Measurements from ENCODE around the gene NUBPL.
"Not testable (repeated sequence)": the region's sequence is repeated elsewhere in the genome, so short reads cannot be mapped to it uniquely, and the experiment has no call there.

Gene NUBPL

GRCh38 chr14:31578792-31579501 is 17.7 kb downstream of the NUBPL start:
- no peak for DNase-seq

- DNase-seq, result no peak
Observed at GRCh38 chr14:31580234-31580633, 19.0 kb downstream of the NUBPL start.

GRCh38 chr14:31582286-31582691 is 21.1 kb downstream of the NUBPL start:
- no peak for DNase-seq

GRCh38 chr14:31582836-31583452 is 21.7 kb downstream of the NUBPL start:
- DNase-seq, result no peak

- no peak for DNase-seq
Observed at GRCh38 chr14:31590206-31590605, 29.0 kb downstream of the NUBPL start.

- DNase-seq, result no peak
Observed at GRCh38 chr14:31592122-31592521, 30.9 kb downstream of the NUBPL start.

- no peak for DNase-seq
Observed at GRCh38 chr14:31592631-31593030, 31.4 kb downstream of the NUBPL start.

- DNase-seq, result no peak
Observed at GRCh38 chr14:31596342-31597095, 35.3 kb downstream of the NUBPL start.

GRCh38 chr14:31605702-31606101 is 44.5 kb downstream of the NUBPL start:
- DNase-seq, result no peak

- no peak for DNase-seq
Observed at GRCh38 chr14:31611778-31612433, 50.7 kb downstream of the NUBPL start.

- no peak for DNase-seq
Observed at GRCh38 chr14:31613188-31613587, 52.0 kb downstream of the NUBPL start.

- not testable (repeated sequence) for DNase-seq
Observed at GRCh38 chr14:31618884-31619283, 57.7 kb downstream of the NUBPL start.

GRCh38 chr14:31619440-31619839 is 58.2 kb downstream of the NUBPL start:
- no peak for DNase-seq

GRCh38 chr14:31620898-31621297 is 59.7 kb downstream of the NUBPL start:
- not testable (repeated sequence) for DNase-seq

GRCh38 chr14:31622060-31622459 is 60.9 kb downstream of the NUBPL start:
- DNase-seq, result no peak

GRCh38 chr14:31652900-31653299 is 91.7 kb downstream of the NUBPL start:
- not testable (repeated sequence) for DNase-seq

- no peak for DNase-seq
Observed at GRCh38 chr14:31657917-31658316, 96.7 kb downstream of the NUBPL start.

- no peak for DNase-seq
Observed at GRCh38 chr14:31659278-31659677, 98.1 kb downstream of the NUBPL start.

- no peak for DNase-seq
Observed at GRCh38 chr14:31660191-31660590, 99.0 kb downstream of the NUBPL start.

- no peak for DNase-seq
Observed at GRCh38 chr14:31660728-31661127, 99.5 kb downstream of the NUBPL start.

GRCh38 chr14:31668348-31668747 is 107.1 kb downstream of the NUBPL start:
- no peak for DNase-seq

GRCh38 chr14:31672709-31673108 is 111.5 kb downstream of the NUBPL start:
- DNase-seq, result no peak

- no peak for DNase-seq
Observed at GRCh38 chr14:31677052-31677451, 115.8 kb downstream of the NUBPL start.

Measured in T-helper 2 cell (primary cell).